Stimulated activated CD8-positive, alpha-beta memory T cell treated with anti-CD3 and anti-CD28 coated beads, Interleukin-7, amount 100 ng/mL, for 24 hours (primary cell): ENCODE measurements around the gene KRTAP29-1.

Experiments used
- DNase-seq: peaks from one replicate; pipeline ENCODE4 v3.0.0-alpha.2; 2020; ENCODE audit warnings: low read depth

Gene KRTAP29-1

GRCh38 chr17:41327411-41328120 lies 24.9 kb upstream of the KRTAP29-1 start:
- no peak for DNase-seq

GRCh38 chr17:41326173-41327145 lies 23.8 kb upstream of the KRTAP29-1 start:
- DNase-seq = no peak

GRCh38 chr17:41325611-41326010 lies 23.0 kb upstream of the KRTAP29-1 start:
- DNase-seq = no peak

GRCh38 chr17:41325126-41325525 lies 22.5 kb upstream of the KRTAP29-1 start:
- no peak for DNase-seq

- DNase-seq = no peak
Observed at GRCh38 chr17:41324180-41325075, 21.8 kb upstream of the KRTAP29-1 start.

- DNase-seq = no peak
Observed at GRCh38 chr17:41322903-41323895, 20.5 kb upstream of the KRTAP29-1 start.

GRCh38 chr17:41322094-41322902 lies 19.6 kb upstream of the KRTAP29-1 start:
- no peak for DNase-seq

GRCh38 chr17:41318231-41318630 lies 15.6 kb upstream of the KRTAP29-1 start:
- no peak for DNase-seq

GRCh38 chr17:41315814-41316445 lies 13.3 kb upstream of the KRTAP29-1 start:
- DNase-seq = no peak

GRCh38 chr17:41315204-41315794 lies 12.6 kb upstream of the KRTAP29-1 start, which contains the start of gene KRTAP17-1:
Gene KRTAP17-1, minus strand, starts transcription at chr17:41315710. Its CDS starts 60 bp downstream, at chr17:41315650.
- DNase-seq = no peak

- DNase-seq = no peak
Observed at GRCh38 chr17:41311111-41311510, 8.5 kb upstream of the KRTAP29-1 start.

GRCh38 chr17:41308918-41309359 lies 6.3 kb upstream of the KRTAP29-1 start, which contains the start of gene KRTAP16-1:
Gene KRTAP16-1, minus strand, starts transcription at chr17:41309309. Its CDS starts 56 bp downstream, at chr17:41309253.
- DNase-seq = no peak

- DNase-seq = no peak
Observed at GRCh38 chr17:41308251-41308917, 5.7 kb upstream of the KRTAP29-1 start.

GRCh38 chr17:41307647-41308046 lies 5.0 kb upstream of the KRTAP29-1 start:
- DNase-seq = no peak

GRCh38 chr17:41304091-41304490 lies 1.4 kb upstream of the KRTAP29-1 start:
- no peak for DNase-seq

- DNase-seq = no peak
Observed at GRCh38 chr17:41302981-41303380, 330 bp upstream of the KRTAP29-1 start.

- no peak for DNase-seq
Observed at GRCh38 chr17:41301204-41301790, 1.4 kb downstream of the KRTAP29-1 start.
